NCI-H2081 (cell line): Measurements from ENCODE around the gene SNAPC5.
"Not testable (repeated sequence)": the region's sequence is repeated elsewhere in the genome, so short reads cannot be mapped to it uniquely, and the experiment has no call there.

Source experiments
- DNase-seq, 2 experiments: peaks; one replicate each; lab custom pipeline; 2025; lab: John Stamatoyannopoulos, UW

Gene SNAPC5

GRCh38 chr15:66497502-66498455, at the start of gene SNAPC5:
Gene SNAPC5 (minus strand): TSS chr15:66497762. CDS start chr15:66497731, 31 bp downstream.
- DNase-seq: peak; percentile 95

- no peak for DNase-seq
These were observed 47.7 kb upstream of the SNAPC5 start for GRCh38 chr15:66545255-66545654.

GRCh38 chr15:66542896-66543295, 45.3 kb upstream of the SNAPC5 start:
- no peak for DNase-seq

- DNase-seq: no peak
These were observed 37.5 kb upstream of the SNAPC5 start for GRCh38 chr15:66535056-66535455.

- DNase-seq: no peak
These were observed 27.3 kb upstream of the SNAPC5 start for GRCh38 chr15:66524838-66525237.

GRCh38 chr15:66523926-66524325, 26.4 kb upstream of the SNAPC5 start:
- no peak for DNase-seq

GRCh38 chr15:66515901-66516322, 18.4 kb upstream of the SNAPC5 start:
- DNase-seq: no peak

- DNase-seq: no peak
These were observed 17.0 kb upstream of the SNAPC5 start for GRCh38 chr15:66514586-66514985.

- no peak for DNase-seq
These were observed 10.8 kb upstream of the SNAPC5 start for GRCh38 chr15:66508293-66508883.

GRCh38 chr15:66505818-66506217, 8.3 kb upstream of the SNAPC5 start:
- DNase-seq: no peak

GRCh38 chr15:66505430-66505811, 7.9 kb upstream of the SNAPC5 start:
- DNase-seq: no peak

- DNase-seq: peak; percentile 53 to 76
These were observed 7.2 kb upstream of the SNAPC5 start, which contains the start of the genes RPL4 and ZWILCH for GRCh38 chr15:66504563-66505429. Gene RPL4 (minus strand): TSS chr15:66504855. CDS start chr15:66504790, 65 bp downstream. Gene ZWILCH (plus strand): TSS chr15:66505326. CDS start chr15:66505339, 13 bp downstream.

GRCh38 chr15:66503780-66504562, 6.4 kb upstream of the SNAPC5 start:
- DNase-seq: no peak

- DNase-seq: not testable (repeated sequence)
These were observed 5.6 kb upstream of the SNAPC5 start for GRCh38 chr15:66503041-66503648.

GRCh38 chr15:66502491-66502890, 4.9 kb upstream of the SNAPC5 start:
- DNase-seq: no peak

- not testable (repeated sequence) for DNase-seq
These were observed 2.8 kb upstream of the SNAPC5 start for GRCh38 chr15:66500346-66500745.

GRCh38 chr15:66498501-66499386, 1.2 kb upstream of the SNAPC5 start:
- peak; percentile 26 to 31 for DNase-seq

GRCh38 chr15:66496951-66497501, 536 bp downstream of the SNAPC5 start:
- DNase-seq: peak; percentile 29 to 38

GRCh38 chr15:66494262-66494661, 3.3 kb downstream of the SNAPC5 start:
- DNase-seq: no peak
